ENCODE results near the gene STK32C.

Gene STK32C

GRCh38 chr10:132249226-132249724 is 58.5 kb downstream of the STK32C start:
- no peak for DNase-seq (ENCODE audit: low read depth in 1 of 2, low spot score in 1 of 2)

- DNase-seq (ENCODE audit: low read depth in 1 of 2, low spot score in 1 of 2) = peak in 1 of 2 donors; percentile 52
These were observed 59.1 kb downstream of the STK32C start for GRCh38 chr10:132248455-132249225.

- no peak for DNase-seq (ENCODE audit: low read depth in 1 of 2, low spot score in 1 of 2)
These were observed 59.8 kb downstream of the STK32C start for GRCh38 chr10:132247943-132248342.

GRCh38 chr10:132246296-132246695 is 61.5 kb downstream of the STK32C start:
- no peak for DNase-seq (ENCODE audit: low read depth in 1 of 2, low spot score in 1 of 2)

- DNase-seq (ENCODE audit: low read depth in 1 of 2, low spot score in 1 of 2) = no peak
These were observed 62.7 kb downstream of the STK32C start for GRCh38 chr10:132245056-132245455.

- DNase-seq (ENCODE audit: low read depth in 1 of 2, low spot score in 1 of 2) = no peak
These were observed 64.1 kb downstream of the STK32C start for GRCh38 chr10:132243626-132244025.

- DNase-seq (ENCODE audit: low read depth in 1 of 2, low spot score in 1 of 2) = no peak
These were observed 64.6 kb downstream of the STK32C start for GRCh38 chr10:132243141-132243540.

- no peak for DNase-seq (ENCODE audit: low read depth in 1 of 2, low spot score in 1 of 2)
These were observed 65.5 kb downstream of the STK32C start for GRCh38 chr10:132242103-132242840.

- DNase-seq (ENCODE audit: low read depth in 1 of 2, low spot score in 1 of 2) = no peak
These were observed 66.3 kb downstream of the STK32C start for GRCh38 chr10:132241496-132241895.

- DNase-seq (ENCODE audit: low read depth in 1 of 2, low spot score in 1 of 2) = no peak
These were observed 66.7 kb downstream of the STK32C start for GRCh38 chr10:132241086-132241485.

- DNase-seq (ENCODE audit: low read depth in 1 of 2, low spot score in 1 of 2) = no peak
These were observed 67.2 kb downstream of the STK32C start for GRCh38 chr10:132240581-132240980.

GRCh38 chr10:132240156-132240555 is 67.6 kb downstream of the STK32C start:
- DNase-seq (ENCODE audit: low read depth in 1 of 2, low spot score in 1 of 2) = no peak

- DNase-seq (ENCODE audit: low read depth in 1 of 2, low spot score in 1 of 2) = no peak
These were observed 68.4 kb downstream of the STK32C start for GRCh38 chr10:132239126-132240031.

GRCh38 chr10:132238371-132239125 is 69.2 kb downstream of the STK32C start:
- DNase-seq (ENCODE audit: low read depth in 1 of 2, low spot score in 1 of 2) = no peak

GRCh38 chr10:132237871-132238270 is 69.9 kb downstream of the STK32C start:
- DNase-seq (ENCODE audit: low read depth in 1 of 2, low spot score in 1 of 2) = no peak

- no peak for DNase-seq (ENCODE audit: low read depth in 1 of 2, low spot score in 1 of 2)
These were observed 70.4 kb downstream of the STK32C start for GRCh38 chr10:132237396-132237795.

- no peak for DNase-seq (ENCODE audit: low read depth in 1 of 2, low spot score in 1 of 2)
These were observed 70.9 kb downstream of the STK32C start for GRCh38 chr10:132236881-132237280.

GRCh38 chr10:132236161-132236560 is 71.6 kb downstream of the STK32C start:
- DNase-seq (ENCODE audit: low read depth in 1 of 2, low spot score in 1 of 2) = no peak

GRCh38 chr10:132234860-132235259 is 72.9 kb downstream of the STK32C start:
- DNase-seq (ENCODE audit: low read depth in 1 of 2, low spot score in 1 of 2) = no peak

GRCh38 chr10:132233501-132234085 is 74.2 kb downstream of the STK32C start:
- no peak for DNase-seq (ENCODE audit: low read depth in 1 of 2, low spot score in 1 of 2)

All from activated CD4-positive, alpha-beta T cell treated with anti-CD3 and anti-CD28 coated beads, Interleukin-2, amount 50 U/mL, for 24 hours (primary cell).